GM19238 (cell line): Measurements from ENCODE around the gene TNFSF12.

Source experiments
- DNase-seq: peaks from one replicate; pipeline ENCODE4 v3.0.0; 2011; ENCODE audit warnings: low spot score; ENCODE audit not compliant: insufficient read length

Gene TNFSF12

DNA sequence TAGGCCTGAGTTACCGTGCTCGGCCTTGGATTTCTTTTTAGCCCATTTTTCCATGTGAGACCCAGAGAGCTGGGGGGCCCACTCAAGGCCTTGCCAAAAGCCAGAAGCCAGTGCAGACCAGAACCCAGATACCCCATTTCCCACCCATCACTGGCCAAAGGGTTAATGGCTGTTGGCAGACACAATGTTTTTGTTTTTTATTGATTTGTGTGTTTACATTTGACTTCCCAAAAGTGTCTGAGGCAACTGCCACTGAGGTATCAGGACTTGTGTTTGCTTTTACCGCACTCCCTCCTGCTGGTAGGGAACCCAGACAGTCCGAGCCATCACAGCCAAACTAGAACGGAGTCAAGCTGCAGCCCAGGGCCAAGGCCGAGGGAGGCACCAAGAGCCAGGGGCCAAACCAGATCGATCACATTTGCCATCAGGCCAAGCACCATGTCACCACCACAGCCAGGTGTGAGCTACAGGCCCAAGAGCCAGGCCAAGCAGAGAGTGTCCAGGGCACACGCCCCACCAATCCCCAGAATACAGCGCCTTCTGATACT, 7.7 kb upstream of the TNFSF12 start:
- no peak for DNase-seq

- DNase-seq = no peak
These were observed 3.9 kb upstream of the TNFSF12 start for GRCh38 chr17:7544911-7545310.

DNA sequence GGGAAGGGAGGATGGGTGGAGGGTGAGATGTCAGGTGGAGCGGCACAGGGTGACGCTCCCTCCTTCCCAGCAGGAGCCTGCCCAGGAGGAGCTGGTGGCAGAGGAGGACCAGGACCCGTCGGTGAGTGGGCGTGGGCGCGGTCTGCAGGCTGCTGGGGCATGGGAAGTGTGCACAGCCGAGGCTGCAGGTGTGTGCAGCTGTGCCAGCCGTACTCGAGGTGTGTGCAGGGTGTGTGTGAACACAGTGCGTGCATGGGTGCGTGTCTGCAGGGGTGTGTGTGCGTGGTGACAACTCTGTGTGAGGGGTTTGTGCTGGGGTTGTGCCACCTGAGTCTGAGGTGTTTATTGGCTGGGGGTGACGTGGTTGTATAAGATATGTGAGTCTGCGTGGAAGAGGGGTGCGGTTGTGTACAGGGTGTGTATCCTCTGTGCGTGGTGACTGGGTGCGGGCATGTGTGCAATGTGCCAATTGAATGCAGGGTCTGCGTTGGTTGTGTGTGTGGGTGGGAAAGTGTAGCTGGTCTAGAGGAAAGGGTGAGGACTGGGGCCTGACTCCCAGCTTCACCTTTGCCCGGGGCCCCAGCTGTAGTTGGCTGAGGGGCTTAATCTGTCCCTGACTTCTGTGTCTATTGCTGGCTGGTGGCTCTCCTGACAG, 670 bp downstream of the TNFSF12 start:
- DNase-seq = no peak

GRCh38 chr17:7550344-7550743, 1.5 kb downstream of the TNFSF12 start:
- no peak for DNase-seq

- DNase-seq = no peak
These were observed 2.5 kb downstream of the TNFSF12 start for GRCh38 chr17:7551396-7551795.

DNA sequence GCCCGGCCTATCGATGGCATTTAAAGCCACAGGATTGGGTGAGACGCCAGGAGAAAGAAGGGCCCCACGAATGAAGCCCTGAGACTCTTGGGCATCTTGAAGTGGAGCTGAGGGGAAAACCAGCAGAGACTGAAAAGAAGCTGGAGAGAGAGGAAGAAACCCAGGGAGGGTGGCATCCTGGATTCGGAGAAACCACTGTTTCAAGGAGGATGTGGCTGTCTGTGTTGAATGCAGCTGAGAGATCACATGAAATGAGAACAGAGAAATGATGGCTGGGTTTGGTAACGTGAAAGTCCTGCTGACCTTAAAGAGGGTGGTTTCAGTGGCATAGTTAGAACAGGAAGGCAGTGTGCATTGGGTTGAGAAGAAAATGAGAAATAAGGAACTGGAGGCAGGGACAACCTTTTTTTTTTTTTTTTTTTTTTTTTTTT, 3.8 kb downstream of the TNFSF12 start:
- DNase-seq = no peak

DNA sequence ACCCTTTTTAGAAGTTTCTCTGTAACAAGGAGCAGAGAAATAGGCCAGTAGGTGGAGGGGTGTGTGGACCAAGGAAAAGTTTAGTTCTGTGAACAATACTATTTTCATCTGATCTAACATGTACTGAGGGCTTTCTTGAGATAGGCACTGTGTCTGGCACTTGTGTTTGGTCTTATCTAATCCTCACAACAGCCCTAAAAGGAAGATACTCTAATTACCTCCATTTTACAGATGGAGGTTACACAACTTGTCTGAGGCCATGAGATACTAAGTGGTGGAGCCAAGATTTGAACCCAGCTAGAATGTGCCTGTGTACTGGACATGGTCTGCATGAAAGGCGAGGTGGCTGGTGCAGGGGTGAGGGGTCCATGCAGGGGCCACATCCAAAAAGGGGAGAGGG, 4.5 kb downstream of the TNFSF12 start:
- no peak for DNase-seq

- DNase-seq = no peak
These were observed 6.6 kb downstream of the TNFSF12 start for GRCh38 chr17:7555320-7555948.

- no peak for DNase-seq
These were observed 7.8 kb downstream of the TNFSF12 start for GRCh38 chr17:7556627-7557026.

DNA sequence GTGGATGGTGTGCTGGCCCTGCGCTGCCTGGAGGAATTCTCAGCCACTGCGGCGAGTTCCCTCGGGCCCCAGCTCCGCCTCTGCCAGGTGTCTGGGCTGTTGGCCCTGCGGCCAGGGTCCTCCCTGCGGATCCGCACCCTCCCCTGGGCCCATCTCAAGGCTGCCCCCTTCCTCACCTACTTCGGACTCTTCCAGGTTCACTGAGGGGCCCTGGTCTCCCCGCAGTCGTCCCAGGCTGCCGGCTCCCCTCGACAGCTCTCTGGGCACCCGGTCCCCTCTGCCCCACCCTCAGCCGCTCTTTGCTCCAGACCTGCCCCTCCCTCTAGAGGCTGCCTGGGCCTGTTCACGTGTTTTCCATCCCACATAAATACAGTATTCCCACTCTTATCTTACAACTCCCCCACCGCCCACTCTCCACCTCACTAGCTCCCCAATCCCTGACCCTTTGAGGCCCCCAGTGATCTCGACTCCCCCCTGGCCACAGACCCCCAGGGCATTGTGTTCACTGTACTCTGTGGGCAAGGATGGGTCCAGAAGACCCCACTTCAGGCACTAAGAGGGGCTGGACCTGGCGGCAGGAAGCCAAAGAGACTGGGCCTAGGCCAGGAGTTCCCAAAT, 8.4 kb downstream of the TNFSF12 start:
- DNase-seq = no peak

DNA sequence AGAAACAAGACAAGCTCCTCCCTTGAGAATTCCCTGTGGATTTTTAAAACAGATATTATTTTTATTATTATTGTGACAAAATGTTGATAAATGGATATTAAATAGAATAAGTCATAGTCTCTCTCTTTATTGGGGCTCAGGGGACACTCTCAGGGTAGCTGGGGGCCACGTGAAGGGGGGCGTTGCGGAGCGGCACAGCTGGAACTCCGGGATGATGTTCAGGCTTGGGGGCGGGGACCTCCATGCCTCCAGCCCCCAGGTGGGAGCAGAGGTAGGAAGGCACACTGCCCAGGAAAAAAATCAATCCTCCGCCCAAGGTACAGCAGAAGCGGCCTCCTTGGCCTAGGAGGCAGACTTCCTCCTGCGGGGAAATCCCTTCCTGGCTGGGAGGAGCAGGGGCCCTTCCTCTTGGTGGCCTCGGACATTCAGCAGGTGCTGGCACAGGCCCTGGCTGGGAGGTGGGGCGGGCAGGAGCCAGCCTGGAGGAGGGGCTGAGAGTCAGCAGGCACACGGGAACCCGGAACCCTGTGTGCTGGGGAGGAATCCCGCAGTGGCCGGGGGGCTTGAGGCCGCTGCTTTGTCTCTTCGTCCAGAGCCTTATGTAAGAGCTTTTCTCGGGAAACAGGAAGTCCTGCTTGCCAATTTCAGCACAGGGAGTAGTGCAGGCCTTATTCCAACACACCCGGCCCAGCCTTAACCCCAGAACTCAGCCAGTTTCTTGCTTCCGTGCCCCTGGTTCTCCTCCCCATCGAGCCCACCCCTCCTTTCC, 9.1 kb downstream of the TNFSF12 start:
- DNase-seq = no peak

GRCh38 chr17:7558544-7559319, 9.9 kb downstream of the TNFSF12 start, which contains the start of gene TNFSF13:
TNFSF13 (plus strand) TSS chr17:7558750; CDS start chr17:7559040, 290 bp downstream.
- DNase-seq = no peak

- DNase-seq = no peak
These were observed 10.7 kb downstream of the TNFSF12 start for GRCh38 chr17:7559320-7560171.

- DNase-seq = no peak
These were observed 11.5 kb downstream of the TNFSF12 start for GRCh38 chr17:7560172-7561027.

DNA sequence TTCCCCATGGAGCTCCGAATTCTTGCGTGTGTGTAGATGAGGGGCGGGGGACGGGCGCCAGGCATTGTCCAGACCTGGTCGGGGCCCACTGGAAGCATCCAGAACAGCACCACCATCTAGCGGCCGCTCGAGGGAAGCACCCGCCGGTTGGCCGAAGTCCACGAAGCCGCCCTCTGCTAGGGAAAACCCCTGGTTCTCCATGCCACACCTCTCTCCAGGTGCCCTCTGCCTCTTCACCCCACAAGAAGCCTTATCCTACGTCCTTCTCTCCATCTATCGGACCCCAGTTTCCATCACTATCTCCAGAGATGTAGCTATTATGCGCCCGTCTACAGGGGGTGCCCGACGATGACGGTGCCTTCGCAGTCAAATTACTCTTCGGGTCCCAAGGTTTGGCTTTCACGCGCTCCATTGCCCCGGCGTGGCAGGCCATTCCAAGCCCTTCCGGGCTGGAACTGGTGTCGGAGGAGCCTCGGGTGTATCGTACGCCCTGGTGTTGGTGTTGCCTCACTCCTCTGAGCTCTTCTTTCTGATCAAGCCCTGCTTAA, 12.2 kb downstream of the TNFSF12 start:
- peak; percentile 89 for DNase-seq

DNA sequence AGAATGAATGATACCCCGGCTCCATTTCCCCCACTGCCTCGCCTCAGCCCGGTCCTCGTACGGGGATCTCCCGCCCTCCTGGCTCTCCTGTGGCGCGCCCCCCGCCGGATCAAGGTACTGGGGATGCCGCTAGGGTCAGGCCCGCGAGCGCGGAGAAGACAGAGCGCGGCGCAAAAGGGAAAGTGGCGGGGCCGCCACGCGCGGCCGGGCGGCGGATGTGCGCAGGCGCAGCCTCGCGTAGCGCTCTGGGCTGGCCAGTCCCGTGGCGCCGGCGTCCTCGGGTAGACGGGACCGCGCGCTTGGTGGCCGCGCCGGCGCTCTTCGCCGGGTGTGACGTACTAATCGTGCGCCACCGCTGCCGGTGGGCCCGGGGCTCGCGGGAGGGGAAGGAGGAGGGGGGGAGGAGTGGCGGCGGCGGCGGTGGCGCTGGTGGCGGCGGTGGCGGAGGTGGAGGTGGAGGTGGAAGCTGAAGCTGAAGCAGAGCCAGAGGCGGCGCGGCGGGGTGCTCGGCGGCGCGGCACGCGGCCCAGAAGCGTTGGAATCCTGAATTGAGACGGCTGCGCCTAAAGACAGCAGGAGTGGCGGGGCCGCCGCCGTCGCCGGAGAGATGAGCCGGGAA, 12.8 kb downstream of the TNFSF12 start, which contains the start of gene SENP3:
Gene SENP3 (plus strand): TSS at position 331 of the 619 bp plus-strand sequence. CDS start 1,158 bp downstream, outside the sequence.
- DNase-seq = peak; percentile 96

GRCh38 chr17:7562208-7562605, 13.3 kb downstream of the TNFSF12 start:
- no peak for DNase-seq
